Measurements from ENCODE around the gene ZMIZ1.

DNA sequence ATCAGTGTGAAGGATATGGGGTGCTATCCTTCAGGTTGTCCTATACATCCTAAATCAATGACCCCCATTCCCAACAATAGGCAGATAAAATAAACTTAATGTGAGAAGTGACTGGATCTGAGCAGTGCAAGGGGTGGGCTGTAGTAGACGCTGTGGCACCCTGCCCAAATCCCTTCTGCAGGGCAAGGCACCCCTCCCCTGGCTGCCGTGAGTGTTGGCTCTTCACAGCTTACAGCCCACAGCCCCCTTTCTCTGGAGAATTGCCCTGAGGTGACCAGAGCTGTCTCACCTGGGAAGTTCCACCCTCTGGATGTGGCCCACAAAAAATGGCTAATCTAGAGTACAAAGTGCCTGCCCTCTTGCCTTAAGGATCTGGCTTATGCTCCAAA lies 252.7 kb downstream of the ZMIZ1 start:
- no peak for TF ChIP-seq CTCF (IDR thresholded peaks at IDR 0.05)
- TF ChIP-seq POLR2A (IDR thresholded peaks at IDR 0.05): no peak

Data from lower leg skin (tissue), 3 donors.